GM21447 (cell line): ENCODE data around the gene ESRRG.

Experiments
- ATAC-seq: cut with Tn5 transposase; IDR thresholded peaks from one replicate; pipeline ENCODE4 v1.9.1; 2021; ENCODE audit not compliant: unreplicated experiment

The ESRRG gene

GRCh38 chr1:216457356-216457755 lies 265.9 kb downstream of the ESRRG start:
- no peak for ATAC-seq

GRCh38 chr1:216456682-216457081 lies 266.5 kb downstream of the ESRRG start:
- ATAC-seq: no peak

- no peak for ATAC-seq
Measured at GRCh38 chr1:216453777-216454176, 269.5 kb downstream of the ESRRG start.
